Activated naive CD8-positive, alpha-beta T cell treated with anti-CD3 and anti-CD28 coated beads, Interleukin-2, amount 10 ng/mL, durations not matched to agents 7 days and 5 days (primary cell): ENCODE results near the gene LIN7A. TPM values are rescaled to one million over a fixed set of nuclear protein-coding genes. Genes with fewer than 3 reads are reported as not detected.
"Not testable (repeated sequence)": the region's sequence is repeated elsewhere in the genome, so short reads cannot be mapped to it uniquely, and the experiment has no call there.

Experiments
- ATAC-seq: fragments of 150-1000 bp; cut with Tn5 transposase; one replicate; pipeline ENCODE4 v1.10.0; 2021; ENCODE audit warnings: low read depth, moderate library complexity
- POLR2A ChIA-PET: fragments of 350-600 bp; sonication (Branson Sonifier 250); formaldehyde crosslinking; loops from one replicate; lab custom pipeline; 2021; ENCODE audit warnings: antibody characterized with exemption; lab: Charles Lee
- DNase-seq: peaks from one replicate; pipeline ENCODE4 v3.0.0; 2021
- H3K27ac Mint-ChIP-seq: one replicate; pipeline ENCODE4 v1.8.0; 2022; ENCODE audit warnings: mild to moderate bottlenecking, mixed read lengths
- H3K27me3 Mint-ChIP-seq: one replicate; pipeline ENCODE4 v1.8.0; 2022; ENCODE audit warnings: mild to moderate bottlenecking, moderate library complexity, mixed read lengths
- H3K36me3 Mint-ChIP-seq: one replicate; pipeline ENCODE4 v1.8.0; 2021; ENCODE audit warnings: mild to moderate bottlenecking, mixed read lengths
- H3K4me1 Mint-ChIP-seq: one replicate; pipeline ENCODE4 v1.8.0; 2021; ENCODE audit warnings: mixed read lengths
- H3K4me3 Mint-ChIP-seq: one replicate; pipeline ENCODE4 v1.8.0; 2022; ENCODE audit warnings: mild to moderate bottlenecking, moderate library complexity, mixed read lengths
- H3K9me3 Mint-ChIP-seq: one replicate; pipeline ENCODE4 v1.8.0; 2021; ENCODE audit warnings: mixed read lengths
- total RNA-seq, 2 experiments: library from RNA; stranded (reverse); gene quantifications; one replicate each; pipeline ENCODE4 v1.2.3, GENCODE V29; 2021

LIN7A gene
- total RNA-seq, 2 experiments from 2014 or later = not detected

- ATAC-seq = no peak
- no peaks in the 10 kb centered on the region for H3K36me3 Mint-ChIP-seq
- H3K9me3 Mint-ChIP-seq = peaks cover 3% of the 10 kb centered on the region
- POLR2A ChIA-PET = no interaction called here
- no peak overlapping the region for H3K27ac Mint-ChIP-seq
- no peak overlapping the region for H3K4me3 Mint-ChIP-seq
- no peak for DNase-seq
- H3K27me3 Mint-ChIP-seq = no peaks in the 10 kb centered on the region
- no peaks in the 10 kb centered on the region for H3K4me1 Mint-ChIP-seq
These were observed 134.9 kb downstream of the LIN7A start for GRCh38 chr12:80802652-80803400.

- no peaks in the 10 kb centered on the region for H3K27me3 Mint-ChIP-seq
- no peaks in the 10 kb centered on the region for H3K36me3 Mint-ChIP-seq
- no peaks in the 10 kb centered on the region for H3K4me1 Mint-ChIP-seq
These were observed 139.5 kb downstream of the LIN7A start for GRCh38 chr12:80798281-80798680.

GRCh38 chr12:80794551-80794950, 143.2 kb downstream of the LIN7A start:
- Mint-ChIP-seq H3K4me1 (no peaks in the 10 kb centered on the region), H3K27ac (no peak overlapping the region), H3K4me3 (no peak overlapping the region), H3K9me3 (peaks cover 2% of the 10 kb centered on the region), H3K27me3 (no peaks in the 10 kb centered on the region), H3K36me3 (no peaks in the 10 kb centered on the region)
- no peak for DNase-seq
- no peak for ATAC-seq
- POLR2A ChIA-PET = no interaction called here

More at GRCh38 chr12:80798281-80798680, 139.5 kb downstream of the LIN7A start:
- no peak for DNase-seq
- POLR2A ChIA-PET = no interaction called here
- ATAC-seq = no peak
- H3K27ac Mint-ChIP-seq = no peak overlapping the region
- peaks cover 1% of the 10 kb centered on the region for H3K9me3 Mint-ChIP-seq
- H3K4me3 Mint-ChIP-seq = no peak overlapping the region

DNA sequence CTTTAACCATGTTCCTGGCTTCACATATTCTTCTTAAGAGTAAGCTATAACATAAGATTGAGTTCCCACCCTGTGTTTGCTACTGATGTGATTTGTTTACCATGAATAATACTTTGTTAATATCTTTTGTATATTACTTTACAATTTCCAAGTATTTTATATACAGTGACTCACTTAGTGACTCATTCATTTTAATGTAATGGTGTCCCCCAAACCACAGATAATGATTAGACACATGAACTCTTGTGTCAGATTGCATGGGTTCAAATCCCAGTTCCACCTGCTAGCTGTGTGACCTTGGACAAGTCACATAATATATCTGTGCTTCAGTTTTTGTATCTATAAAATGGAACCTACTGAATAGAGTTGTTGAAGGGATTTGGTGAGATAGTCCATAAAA, 144.9 kb downstream of the LIN7A start:
- POLR2A ChIA-PET = no interaction called here

DNA sequence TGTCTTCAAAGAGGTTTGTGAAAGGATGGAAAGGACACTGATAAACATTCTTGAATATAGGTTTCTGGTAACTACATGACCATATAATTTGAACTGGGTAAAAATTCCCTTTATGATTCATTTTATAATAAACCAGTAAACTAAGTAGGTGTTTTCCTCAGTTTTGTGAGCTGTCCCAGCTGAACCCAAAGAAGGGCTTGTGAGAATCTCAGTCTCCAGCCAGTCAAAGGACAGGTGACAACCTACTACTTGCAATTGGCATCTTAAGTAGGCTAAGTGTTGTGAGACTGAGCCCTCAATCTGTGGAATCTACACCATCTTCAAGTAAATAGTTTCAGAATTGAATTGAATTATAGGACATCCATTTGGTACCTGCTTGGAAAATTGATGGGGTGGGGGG, 145.9 kb downstream of the LIN7A start:
- no peak for ATAC-seq
- Mint-ChIP-seq H3K27me3 (no peaks in the 10 kb centered on the region), H3K4me3 (no peak overlapping the region), H3K36me3 (no peaks in the 10 kb centered on the region), H3K4me1 (no peaks in the 10 kb centered on the region), H3K9me3 (peaks cover 2% of the 10 kb centered on the region), H3K27ac (no peak overlapping the region)
- POLR2A ChIA-PET = no interaction called here
- DNase-seq = no peak

More for the DNA sequence above, 144.9 kb downstream of the LIN7A start:
- no peak for DNase-seq
- H3K9me3 Mint-ChIP-seq = peaks cover 2% of the 10 kb centered on the region
- no peak overlapping the region for H3K4me3 Mint-ChIP-seq
- no peaks in the 10 kb centered on the region for H3K36me3 Mint-ChIP-seq
- no peaks in the 10 kb centered on the region for H3K4me1 Mint-ChIP-seq
- H3K27me3 Mint-ChIP-seq = no peaks in the 10 kb centered on the region
- no peak overlapping the region for H3K27ac Mint-ChIP-seq
- no peak for ATAC-seq

DNA sequence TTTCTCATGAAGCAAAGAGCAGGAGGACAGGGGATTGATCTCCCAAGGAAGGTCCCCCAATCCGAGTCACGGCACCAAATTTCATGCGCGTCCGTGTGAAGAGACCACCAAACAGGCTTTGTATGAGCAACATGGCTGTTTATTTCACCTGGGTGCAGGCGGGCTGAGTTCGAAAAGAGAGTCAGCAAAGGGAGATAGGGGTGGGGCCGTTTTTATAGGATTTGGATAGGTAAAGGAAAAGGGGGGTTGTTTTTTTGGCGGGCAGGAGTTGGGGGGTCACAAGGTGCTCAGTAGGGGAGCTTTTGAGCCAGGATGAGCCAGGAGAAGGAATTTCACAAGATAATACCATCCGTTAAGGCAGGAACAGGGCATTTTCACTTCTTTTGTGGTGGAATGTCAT, 149.3 kb downstream of the LIN7A start:
- H3K27ac Mint-ChIP-seq, H3K4me3 Mint-ChIP-seq, H3K9me3 Mint-ChIP-seq, H3K27me3 Mint-ChIP-seq, DNase-seq, ATAC-seq, H3K4me1 Mint-ChIP-seq, H3K36me3 Mint-ChIP-seq, POLR2A ChIA-PET: not testable (repeated sequence)

DNA sequence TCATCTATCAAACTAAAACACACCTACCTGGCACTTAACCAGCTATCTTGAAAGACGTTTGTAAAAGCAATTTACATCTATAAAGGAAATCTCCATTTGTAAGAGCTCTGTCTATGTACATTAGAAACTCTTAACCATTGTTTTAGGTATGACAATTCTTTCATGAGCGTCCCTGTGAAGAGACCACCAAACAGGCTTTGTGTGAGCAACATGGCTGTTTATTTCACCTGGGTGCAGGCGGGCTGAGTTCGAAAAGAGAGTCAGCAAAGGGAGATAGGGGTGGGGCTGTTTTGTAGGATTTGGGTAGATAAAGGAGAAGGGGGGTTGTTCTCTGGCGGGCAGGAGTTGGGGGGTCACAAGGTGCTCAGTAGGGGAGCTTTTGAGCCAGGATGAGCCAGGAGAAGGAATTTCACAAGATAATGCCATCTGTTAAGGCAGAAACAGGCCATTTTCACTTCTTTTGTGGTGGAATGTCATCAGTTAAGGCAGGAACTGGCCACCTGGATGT, 154.7 kb downstream of the LIN7A start:
- ATAC-seq, H3K4me3 Mint-ChIP-seq, H3K4me1 Mint-ChIP-seq, H3K27ac Mint-ChIP-seq, H3K36me3 Mint-ChIP-seq, POLR2A ChIA-PET, H3K9me3 Mint-ChIP-seq, H3K27me3 Mint-ChIP-seq, DNase-seq: not testable (repeated sequence)

GRCh38 chr12:80781313-80781712, 156.4 kb downstream of the LIN7A start:
- Mint-ChIP-seq H3K27ac (no peak overlapping the region), H3K36me3 (no peaks in the 10 kb centered on the region), H3K4me3 (no peak overlapping the region), H3K9me3 (peaks cover 10% of the 10 kb centered on the region), H3K27me3 (no peaks in the 10 kb centered on the region), H3K4me1 (no peaks in the 10 kb centered on the region)
- ATAC-seq (no peak), DNase-seq (no peak)
- POLR2A ChIA-PET = no interaction called here

DNA sequence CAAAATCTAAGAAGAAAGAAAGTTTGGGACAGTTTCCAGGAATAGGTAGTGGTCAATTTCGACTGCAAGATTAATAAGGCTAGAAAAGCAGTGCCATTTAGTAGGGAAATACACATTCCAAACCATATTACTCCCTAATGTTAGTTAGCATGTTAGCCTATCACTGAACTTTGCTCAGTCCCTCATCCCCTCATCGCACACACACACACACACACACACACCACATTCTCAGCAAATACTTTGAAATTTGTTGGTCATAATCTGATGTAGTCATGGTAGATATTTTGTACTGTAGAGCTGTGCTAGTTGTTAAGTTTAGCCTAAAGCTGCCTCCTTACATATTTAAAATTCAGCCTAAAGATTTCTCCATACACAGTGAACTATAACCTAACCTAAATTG, 157.0 kb downstream of the LIN7A start:
- Mint-ChIP-seq H3K27ac (no peak overlapping the region), H3K4me1 (no peaks in the 10 kb centered on the region), H3K9me3 (peaks cover 10% of the 10 kb centered on the region), H3K27me3 (no peaks in the 10 kb centered on the region), H3K36me3 (no peaks in the 10 kb centered on the region), H3K4me3 (no peak overlapping the region)
- no peak for ATAC-seq
- DNase-seq = no peak
- POLR2A ChIA-PET = no interaction called here

- ATAC-seq = no peak
- Mint-ChIP-seq H3K27me3 (no peaks in the 10 kb centered on the region), H3K4me1 (no peaks in the 10 kb centered on the region), H3K9me3 (peaks cover 7% of the 10 kb centered on the region), H3K27ac (no peak overlapping the region), H3K4me3 (no peak overlapping the region), H3K36me3 (no peaks in the 10 kb centered on the region)
- POLR2A ChIA-PET = no interaction called here
- DNase-seq = no peak
These were observed 159.7 kb downstream of the LIN7A start for GRCh38 chr12:80778005-80778541.

- Mint-ChIP-seq H3K27me3 (no peaks in the 10 kb centered on the region), H3K36me3 (no peaks in the 10 kb centered on the region), H3K4me3 (no peak overlapping the region), H3K27ac (no peak overlapping the region), H3K4me1 (no peaks in the 10 kb centered on the region), H3K9me3 (peaks cover 7% of the 10 kb centered on the region)
- POLR2A ChIA-PET = no interaction called here
- DNase-seq (no peak), ATAC-seq (no peak)
These were observed 160.1 kb downstream of the LIN7A start for GRCh38 chr12:80777587-80777986.

- POLR2A ChIA-PET = no interaction called here
- H3K9me3 Mint-ChIP-seq = peaks cover 8% of the 10 kb centered on the region
These were observed 161.0 kb downstream of the LIN7A start for GRCh38 chr12:80776706-80777105.

DNA sequence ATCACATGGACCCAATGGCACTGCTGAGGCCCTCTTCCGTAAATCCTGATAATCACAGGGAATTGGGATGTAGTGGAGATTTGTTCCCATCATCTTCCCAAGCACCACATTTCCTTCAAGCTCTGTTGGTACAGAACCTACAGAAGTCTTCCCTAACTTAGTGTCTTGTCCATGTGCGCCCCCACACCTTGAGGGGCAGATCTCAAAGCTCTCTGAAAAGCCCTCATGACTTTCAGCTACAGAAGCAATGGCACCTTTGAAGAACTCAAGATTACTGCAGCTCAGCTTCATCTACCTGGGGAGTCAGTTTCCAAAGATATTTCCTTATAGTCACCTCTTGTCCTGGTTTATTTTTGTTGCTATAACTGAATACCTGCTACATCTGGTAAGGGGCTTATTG, 166.8 kb downstream of the LIN7A start:
- Mint-ChIP-seq H3K9me3 (peaks cover 2% of the 10 kb centered on the region), H3K4me3 (no peak overlapping the region), H3K4me1 (no peaks in the 10 kb centered on the region), H3K36me3 (no peaks in the 10 kb centered on the region), H3K27ac (no peak overlapping the region), H3K27me3 (no peaks in the 10 kb centered on the region)
- ATAC-seq (no peak), DNase-seq (no peak)
- POLR2A ChIA-PET = no interaction called here

More at GRCh38 chr12:80776706-80777105, 161.0 kb downstream of the LIN7A start:
- ATAC-seq (no peak), DNase-seq (no peak)
- Mint-ChIP-seq H3K27me3 (no peaks in the 10 kb centered on the region), H3K4me3 (no peak overlapping the region), H3K36me3 (no peaks in the 10 kb centered on the region), H3K4me1 (no peaks in the 10 kb centered on the region), H3K27ac (no peak overlapping the region)

DNA sequence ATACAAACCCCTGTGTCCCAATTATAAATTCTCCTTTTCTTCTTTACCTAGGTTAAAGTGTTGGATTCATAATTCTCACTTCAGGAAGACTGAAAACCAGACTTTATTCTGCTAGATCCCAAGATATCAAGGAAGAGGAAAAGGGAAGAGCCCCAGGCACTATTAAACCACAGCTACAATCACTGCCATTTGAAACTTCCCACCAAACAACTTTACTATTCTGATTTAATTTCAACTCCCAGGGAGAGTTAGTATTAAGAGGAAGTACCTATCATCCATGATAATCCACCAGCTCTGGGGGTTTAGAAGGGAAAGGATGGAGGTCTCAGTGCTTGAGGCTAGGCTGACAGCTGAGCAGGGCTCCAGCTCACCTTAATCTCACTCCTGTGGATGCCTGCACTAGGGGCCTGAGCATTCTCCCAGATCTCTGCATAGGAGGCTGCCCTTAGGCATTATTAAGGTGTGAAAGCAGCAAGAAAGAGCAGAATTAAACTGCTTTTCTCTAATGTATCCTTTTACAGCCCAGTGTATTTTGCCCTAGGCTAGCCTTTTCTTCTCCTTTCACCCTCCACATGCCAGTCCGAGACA, 168.1 kb downstream of the LIN7A start:
- no peaks in the 10 kb centered on the region for H3K27me3 Mint-ChIP-seq
- peaks cover 2% of the 10 kb centered on the region for H3K9me3 Mint-ChIP-seq
- no peak overlapping the region for H3K4me3 Mint-ChIP-seq
- DNase-seq (no peak), ATAC-seq (no peak)
- H3K4me1 Mint-ChIP-seq = no peaks in the 10 kb centered on the region
- H3K27ac Mint-ChIP-seq = no peak overlapping the region
- POLR2A ChIA-PET = no interaction called here
- H3K36me3 Mint-ChIP-seq = no peaks in the 10 kb centered on the region
